GM04503 (cell line): Measurements from ENCODE around the gene NUS1.
A peak's percentile ranks its signal among the peaks of the same experiment; 100 is the strongest.
"Not testable (repeated sequence)": the region's sequence is repeated elsewhere in the genome, so short reads cannot be mapped to it uniquely, and the experiment has no call there.

Experiments
- DNase-seq: peaks from one replicate; pipeline ENCODE4 v3.0.0-alpha.2; 2012; ENCODE audit warnings: low read depth

The NUS1 gene

GRCh38 chr6:117674991-117675657, at the start of gene NUS1:
TSS of gene NUS1 (plus strand) at chr6:117675469. CDS start at chr6:117675671, 202 bp downstream.
- peak; percentile 79 for DNase-seq

- no peak for DNase-seq
Observed at GRCh38 chr6:117627533-117627932, 47.7 kb upstream of the NUS1 start.

GRCh38 chr6:117629119-117629660, 46.1 kb upstream of the NUS1 start:
- DNase-seq, result no peak

- no peak for DNase-seq
Observed at GRCh38 chr6:117637770-117638169, 37.5 kb upstream of the NUS1 start.

GRCh38 chr6:117642976-117643375, 32.3 kb upstream of the NUS1 start:
- no peak for DNase-seq

- DNase-seq, result not testable (repeated sequence)
Observed at GRCh38 chr6:117651984-117652383, 23.3 kb upstream of the NUS1 start.

- DNase-seq, result no peak
Observed at GRCh38 chr6:117653949-117654348, 21.3 kb upstream of the NUS1 start.

GRCh38 chr6:117655380-117655779, 19.9 kb upstream of the NUS1 start:
- no peak for DNase-seq

GRCh38 chr6:117666881-117667280, 8.4 kb upstream of the NUS1 start:
- DNase-seq, result no peak

GRCh38 chr6:117668736-117669135, 6.5 kb upstream of the NUS1 start:
- DNase-seq, result no peak

GRCh38 chr6:117674503-117674902, 766 bp upstream of the NUS1 start:
- DNase-seq, result no peak

GRCh38 chr6:117675658-117676301, 511 bp downstream of the NUS1 start:
- not testable (repeated sequence) for DNase-seq

GRCh38 chr6:117676577-117677218, 1.4 kb downstream of the NUS1 start:
- no peak for DNase-seq

- DNase-seq, result no peak
Observed at GRCh38 chr6:117677553-117678141, 2.4 kb downstream of the NUS1 start.

GRCh38 chr6:117681162-117681741, 6.0 kb downstream of the NUS1 start:
- no peak for DNase-seq

GRCh38 chr6:117684749-117685148, 9.5 kb downstream of the NUS1 start:
- no peak for DNase-seq

- DNase-seq, result no peak
Observed at GRCh38 chr6:117685359-117685758, 10.1 kb downstream of the NUS1 start.

- DNase-seq, result no peak
Observed at GRCh38 chr6:117687021-117687648, 11.9 kb downstream of the NUS1 start.

- not testable (repeated sequence) for DNase-seq
Observed at GRCh38 chr6:117689584-117689983, 14.3 kb downstream of the NUS1 start.

GRCh38 chr6:117706504-117706903, 31.2 kb downstream of the NUS1 start:
- DNase-seq, result no peak

GRCh38 chr6:117706936-117707509, 31.8 kb downstream of the NUS1 start:
- DNase-seq, result not testable (repeated sequence)
